ENCODE results near the gene SCUBE1. TPM values are rescaled to one million over a fixed set of nuclear protein-coding genes. Genes with fewer than 3 reads are reported as not detected.

The SCUBE1 gene
- total and polyA plus RNA-seq, 2 experiments from 2014 or later: 2.1 to 2.2 TPM

DNA sequence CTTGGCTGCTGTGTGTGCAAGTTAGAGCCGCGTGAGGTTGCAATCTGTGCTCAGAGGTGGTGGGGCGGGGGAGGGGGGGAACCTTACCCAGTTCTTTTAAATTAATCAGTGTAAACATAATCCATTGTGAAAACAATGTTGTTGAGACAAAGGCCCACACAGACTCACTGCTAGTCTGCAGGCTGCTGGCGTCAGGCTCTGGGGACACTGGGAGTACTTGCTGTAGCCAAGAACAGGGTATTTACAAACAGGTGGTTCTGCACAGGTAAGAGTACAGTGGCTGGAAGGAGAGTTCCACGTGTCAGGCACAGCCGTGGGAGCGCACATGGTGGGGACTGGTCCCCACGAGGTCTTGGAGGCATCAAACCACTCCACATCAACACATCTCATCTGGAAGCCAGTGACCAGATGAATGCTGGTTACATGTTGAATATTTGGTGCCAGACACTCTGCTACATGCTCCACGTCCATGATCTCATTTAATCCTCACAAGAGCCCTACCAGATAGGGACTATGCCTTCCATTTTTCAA is 27.4 kb downstream of the SCUBE1 start:
- Histone ChIP-seq H3K4me2 (no peak overlapping the region), H4K20me1 (ENCODE audit: insufficient read depth, poor library complexity, severe bottlenecking) (no peaks in the 10 kb centered on the region), H3K4me1 (ENCODE audit: insufficient read depth) (peaks cover 19% of the 10 kb centered on the region), H3K9me3 (ENCODE audit: low read depth) (no peaks in the 10 kb centered on the region), H3K4me3 (no peak overlapping the region), H3K27ac (no peak overlapping the region), H3K36me3 (replicated peaks; ENCODE audit: insufficient read depth, low read depth) (no peaks in the 10 kb centered on the region), H3K79me2 (no peaks in the 10 kb centered on the region), H3K9me2 (replicated peaks; ENCODE audit: insufficient read depth) (no peaks in the 10 kb centered on the region), H2AFZ (no peak overlapping the region), H3K27me3 (no peaks in the 10 kb centered on the region)
- TF ChIP-seq EZH2 (IDR thresholded peaks at IDR 0.05; ENCODE audit: borderline replicate concordance) (no peak), CTCF (IDR thresholded peaks at IDR 0.05; ENCODE audit: poor library complexity) (no peak), EZH2phosphoT487 (IDR thresholded peaks at IDR 0.05; ENCODE audit: low read depth, severe bottlenecking, unreplicated experiment) (no peak)
- 66% methylated on average over 9 of the region's 9 CpGs for WGBS (ENCODE audit: low lambda C conversion rate, missing lambda C conversion rate)
- DNase-seq (ENCODE audit: low spot score): no peak

GRCh38 chr22:43314611-43315010 is 28.6 kb downstream of the SCUBE1 start:
- no peak overlapping the region for H2AFZ ChIP-seq
- peaks cover 27% of the 10 kb centered on the region for H3K4me1 ChIP-seq (ENCODE audit: insufficient read depth)
- DNase-seq (ENCODE audit: low spot score): no peak
- H3K79me2 ChIP-seq: no peaks in the 10 kb centered on the region
- H4K20me1 ChIP-seq (ENCODE audit: insufficient read depth, poor library complexity, severe bottlenecking): no peaks in the 10 kb centered on the region
- WGBS (ENCODE audit: low lambda C conversion rate, missing lambda C conversion rate): 87% methylated on average over 5 of the region's 5 CpGs
- H3K36me3 ChIP-seq (replicated peaks; ENCODE audit: insufficient read depth, low read depth): no peaks in the 10 kb centered on the region
- no peak overlapping the region for H3K4me2 ChIP-seq
- no peak overlapping the region for H3K4me3 ChIP-seq
- H3K9me2 ChIP-seq (replicated peaks; ENCODE audit: insufficient read depth): no peaks in the 10 kb centered on the region
- no peaks in the 10 kb centered on the region for H3K9me3 ChIP-seq (ENCODE audit: low read depth)
- H3K27ac ChIP-seq: no peak overlapping the region
- no peaks in the 10 kb centered on the region for H3K27me3 ChIP-seq
- TF ChIP-seq EZH2 (IDR thresholded peaks at IDR 0.05; ENCODE audit: borderline replicate concordance) (no peak), CTCF (IDR thresholded peaks at IDR 0.05; ENCODE audit: poor library complexity) (no peak), EZH2phosphoT487 (IDR thresholded peaks at IDR 0.05; ENCODE audit: low read depth, severe bottlenecking, unreplicated experiment) (no peak)

- H3K4me3 ChIP-seq: no peak overlapping the region
- DNase-seq (ENCODE audit: low spot score): no peak
Measured at GRCh38 chr22:43313890-43314474, 29.2 kb downstream of the SCUBE1 start.

More at GRCh38 chr22:43313890-43314474, 29.2 kb downstream of the SCUBE1 start:
- Histone ChIP-seq H3K27ac (peak overlapping the region; percentile 32), H3K4me2 (no peak overlapping the region), H3K36me3 (replicated peaks; ENCODE audit: insufficient read depth, low read depth) (no peaks in the 10 kb centered on the region), H4K20me1 (ENCODE audit: insufficient read depth, poor library complexity, severe bottlenecking) (no peaks in the 10 kb centered on the region), H3K4me1 (ENCODE audit: insufficient read depth) (peaks cover 28% of the 10 kb centered on the region), H3K9me2 (replicated peaks; ENCODE audit: insufficient read depth) (no peaks in the 10 kb centered on the region), H2AFZ (no peak overlapping the region), H3K9me3 (ENCODE audit: low read depth) (no peaks in the 10 kb centered on the region), H3K27me3 (no peaks in the 10 kb centered on the region), H3K79me2 (no peaks in the 10 kb centered on the region)
- TF ChIP-seq EZH2 (IDR thresholded peaks at IDR 0.05; ENCODE audit: borderline replicate concordance) (no peak), CTCF (IDR thresholded peaks at IDR 0.05; ENCODE audit: poor library complexity) (no peak), EZH2phosphoT487 (IDR thresholded peaks at IDR 0.05; ENCODE audit: low read depth, severe bottlenecking, unreplicated experiment) (no peak)
- WGBS (ENCODE audit: low lambda C conversion rate, missing lambda C conversion rate): 72% methylated on average over 7 of the region's 7 CpGs
